Measurements from ENCODE around the gene PDE4B. TPM values are rescaled to one million over a fixed set of nuclear protein-coding genes. Genes with fewer than 3 reads are reported as not detected.

PDE4B gene
- total and polyA plus RNA-seq, 2 of the 13 experiments (the other 11 are each of a cell fraction or from before 2014, with no cell fraction given) = not detected

DNA sequence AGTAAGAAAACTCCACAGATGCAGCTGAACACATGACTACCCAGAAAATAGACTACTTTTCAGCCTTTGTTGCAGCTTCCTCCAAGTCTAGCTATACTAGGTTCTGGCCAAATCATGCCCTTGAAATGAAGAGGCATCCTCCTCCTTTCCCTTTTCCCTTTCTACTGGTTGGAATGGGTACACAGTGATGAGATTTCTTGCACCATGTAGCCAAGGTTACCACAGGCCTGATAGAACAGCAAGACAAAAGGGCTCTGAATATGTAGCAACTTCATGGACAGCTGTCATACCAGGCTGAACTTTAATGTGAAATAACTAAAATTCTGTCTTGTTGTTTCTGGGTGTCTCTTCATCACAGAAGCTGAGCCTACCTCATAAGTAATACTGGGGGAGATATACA, 146.5 kb downstream of the PDE4B start (continued):
- TF ChIP-seq, protein P1, sequence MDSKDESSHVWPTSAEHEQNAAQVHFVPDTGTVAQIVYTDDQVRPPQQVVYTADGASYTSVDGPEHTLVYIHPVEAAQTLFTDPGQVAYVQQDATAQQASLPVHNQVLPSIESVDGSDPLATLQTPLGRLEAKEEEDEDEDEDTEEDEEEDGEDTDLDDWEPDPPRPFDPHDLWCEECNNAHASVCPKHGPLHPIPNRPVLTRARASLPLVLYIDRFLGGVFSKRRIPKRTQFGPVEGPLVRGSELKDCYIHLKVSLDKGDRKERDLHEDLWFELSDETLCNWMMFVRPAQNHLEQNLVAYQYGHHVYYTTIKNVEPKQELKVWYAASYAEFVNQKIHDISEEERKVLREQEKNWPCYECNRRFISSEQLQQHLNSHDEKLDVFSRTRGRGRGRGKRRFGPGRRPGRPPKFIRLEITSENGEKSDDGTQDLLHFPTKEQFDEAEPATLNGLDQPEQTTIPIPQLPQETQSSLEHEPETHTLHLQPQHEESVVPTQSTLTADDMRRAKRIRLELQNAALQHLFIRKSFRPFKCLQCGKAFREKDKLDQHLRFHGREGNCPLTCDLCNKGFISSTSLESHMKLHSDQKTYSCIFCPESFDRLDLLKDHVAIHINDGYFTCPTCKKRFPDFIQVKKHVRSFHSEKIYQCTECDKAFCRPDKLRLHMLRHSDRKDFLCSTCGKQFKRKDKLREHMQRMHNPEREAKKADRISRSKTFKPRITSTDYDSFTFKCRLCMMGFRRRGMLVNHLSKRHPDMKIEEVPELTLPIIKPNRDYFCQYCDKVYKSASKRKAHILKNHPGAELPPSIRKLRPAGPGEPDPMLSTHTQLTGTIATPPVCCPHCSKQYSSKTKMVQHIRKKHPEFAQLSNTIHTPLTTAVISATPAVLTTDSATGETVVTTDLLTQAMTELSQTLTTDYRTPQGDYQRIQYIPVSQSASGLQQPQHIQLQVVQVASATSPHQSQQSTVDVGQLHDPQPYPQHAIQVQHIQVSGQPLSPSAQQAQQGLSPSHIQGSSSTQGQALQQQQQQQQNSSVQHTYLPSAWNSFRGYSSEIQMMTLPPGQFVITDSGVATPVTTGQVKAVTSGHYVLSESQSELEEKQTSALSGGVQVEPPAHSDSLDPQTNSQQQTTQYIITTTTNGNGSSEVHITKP (CRISPR knock-in tag; IDR thresholded peaks at IDR 0.05; ENCODE audit: low read depth) = no peak

DNA sequence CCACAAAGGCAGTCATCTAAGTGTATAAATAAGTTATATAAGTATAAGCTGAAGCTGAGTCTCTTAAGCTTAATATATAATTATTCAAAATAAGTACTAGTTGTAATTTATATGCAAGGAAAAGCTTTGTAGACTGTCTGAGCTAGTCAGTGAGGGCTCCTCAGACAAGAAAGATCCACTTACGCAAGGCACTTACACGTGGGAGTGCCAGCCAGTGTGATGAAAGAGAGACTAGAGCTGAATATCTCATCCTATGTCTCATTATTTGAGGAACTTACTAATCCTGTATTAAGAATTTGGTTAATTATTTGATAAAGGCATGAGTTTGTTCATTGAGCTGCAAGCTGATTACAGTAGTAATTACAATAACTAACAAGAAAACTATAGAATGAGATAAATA, 146.9 kb downstream of the PDE4B start:
- DNase-seq (ENCODE audit: low spot score) (no peak), ATAC-seq (no peak), FAIRE-seq (no peak)
- ChIA-PET POLR2A (no interaction called here), CTCF (ENCODE audit: low intra/inter-chr PET ratio, low total read pairs) (no interaction called here)
- BruUV-seq (replicated peaks) = no TSS peak
- H3K27me3 ChIP-seq (ENCODE audit: control insufficient read depth in 1 of 2, insufficient read depth in 2 of 2, low read length in 2 of 2) = no peaks in the 10 kb centered on the region
- no peak overlapping the region for H3K27ac ChIP-seq (ENCODE audit: extremely low read length, insufficient read depth, low read length)
- intact Hi-C loops (cut with micrococcal nuclease; ENCODE audit: unreplicated experiment) (no loop called here), in situ Hi-C loops (cut with HindIII; ENCODE audit: extremely low pct_ligation_motif_present, low pct_unique_long_range_greater_than_20kb) (no loop called here)
- H3K4me3 ChIP-seq (replicated peaks in 1 of 3; ENCODE audit: insufficient read depth in 1 of 3, low read depth in 2 of 3, low read length in 3 of 3) = no peak overlapping the region
- H2AFZ ChIP-seq (ENCODE audit: low read length) = no peak overlapping the region
- no peak overlapping the region for H3K4me2 ChIP-seq (ENCODE audit: low read depth, low read length)
- 5% methylated on average over 2 of the region's 2 CpGs for WGBS (ENCODE audit: low lambda C conversion rate)
- H3K9me3 ChIP-seq (ENCODE audit: low read length) = no peaks in the 10 kb centered on the region
- no peaks in the 10 kb centered on the region for H3K4me1 ChIP-seq (ENCODE audit: insufficient read depth, low read length)
- H3K79me2 ChIP-seq (ENCODE audit: insufficient read depth, low read length) = no peaks in the 10 kb centered on the region
- H4K20me1 ChIP-seq (ENCODE audit: insufficient read depth, low read length) = no peaks in the 10 kb centered on the region
- H3K9ac ChIP-seq (ENCODE audit: insufficient read depth, low read depth, low read length) = no peak overlapping the region
- TF ChIP-seq, protein P2, sequence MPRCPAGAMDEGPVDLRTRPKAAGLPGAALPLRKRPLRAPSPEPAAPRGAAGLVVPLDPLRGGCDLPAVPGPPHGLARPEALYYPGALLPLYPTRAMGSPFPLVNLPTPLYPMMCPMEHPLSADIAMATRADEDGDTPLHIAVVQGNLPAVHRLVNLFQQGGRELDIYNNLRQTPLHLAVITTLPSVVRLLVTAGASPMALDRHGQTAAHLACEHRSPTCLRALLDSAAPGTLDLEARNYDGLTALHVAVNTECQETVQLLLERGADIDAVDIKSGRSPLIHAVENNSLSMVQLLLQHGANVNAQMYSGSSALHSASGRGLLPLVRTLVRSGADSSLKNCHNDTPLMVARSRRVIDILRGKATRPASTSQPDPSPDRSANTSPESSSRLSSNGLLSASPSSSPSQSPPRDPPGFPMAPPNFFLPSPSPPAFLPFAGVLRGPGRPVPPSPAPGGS (CRISPR knock-in tag; IDR thresholded peaks at IDR 0.05) = no peak
- TF ChIP-seq ZNF619 (CRISPR knock-in tag; IDR thresholded peaks at IDR 0.05) (no peak), SP140L (CRISPR knock-in tag; IDR thresholded peaks at IDR 0.05; ENCODE audit: borderline replicate concordance) (no peak), ATRX (CRISPR knock-in tag; IDR thresholded peaks at IDR 0.05; ENCODE audit: borderline replicate concordance) (no peak), ZNF746 (CRISPR knock-in tag; IDR thresholded peaks at IDR 0.05) (no peak), STAT5B (CRISPR knock-in tag; IDR thresholded peaks at IDR 0.05) (no peak), NFE2 (CRISPR knock-in tag; IDR thresholded peaks at IDR 0.05) (no peak)
- H3K36me3 ChIP-seq (replicated peaks in 1 of 2; ENCODE audit: control insufficient read depth in 1 of 2, insufficient read depth in 2 of 2, low read length in 2 of 2) = no peaks in the 10 kb centered on the region

Measured in HepG2 (cell line).